PC-3 (cell line): ENCODE data around the gene KTN1. TPM values are rescaled to one million over a fixed set of nuclear protein-coding genes. Genes with fewer than 3 reads are reported as not detected.

Experiments used
- ATAC-seq: fragments of 200-7000 bp; cut with Tn5 transposase; 2 replicates; pipeline ENCODE4 v1.9.1; 2020; ENCODE audit warnings: mild to moderate bottlenecking, moderate library complexity
- BruUV-seq: library from RNA; stranded (reverse); fragments of 400-500 nt; replicated peaks from 2 replicates; lab custom pipeline; 2021; lab: Mats Ljungman, UMichigan
- CTCF ChIA-PET: fragments of 300-600 bp; sonication (Branson Sonifier 250); formaldehyde crosslinking; loops from one replicate; lab custom pipeline; 2022; ENCODE audit warnings: antibody characterized with exemption; lab: Charles Lee
- POLR2A ChIA-PET: fragments of 300-600 bp; sonication (Branson Sonifier 250); formaldehyde crosslinking; loops from one replicate; lab custom pipeline; 2022; ENCODE audit warnings: antibody characterized with exemption; ENCODE audit not compliant: unreplicated experiment; lab: Charles Lee
- DNase-seq: peaks from one replicate; pipeline ENCODE4 v3.0.0-alpha.2; 2015
- H2AFZ ChIP-seq: fragments of 300-600 bp; sonication (generic); 2 replicates; pipeline ENCODE4 v1.6.0; 2016; ENCODE audit warnings: antibody characterized with exemption, low read length
- H3F3A ChIP-seq: fragments of 300-600 bp; sonication (generic); one replicate; pipeline ENCODE4 v1.6.0; 2017; ENCODE audit warnings: antibody characterized with exemption, low read length, control low read depth, mild to moderate bottlenecking; ENCODE audit not compliant: unreplicated experiment
- H3K27ac ChIP-seq: fragments of 300-600 bp; sonication (generic); 2 replicates; pipeline ENCODE4 v1.5.1; 2016; ENCODE audit warnings: mild to moderate bottlenecking, low read length
- H3K27me3 ChIP-seq: fragments of 300-600 bp; sonication (generic); 2 replicates; pipeline ENCODE4 v1.6.1; 2016; ENCODE audit warnings: low read length, mixed read lengths
- H3K36me3 ChIP-seq: fragments of 300-600 bp; sonication (generic); 2 replicates; pipeline ENCODE4 v1.6.1; 2016; ENCODE audit warnings: low read depth, mixed run types, low read length, mixed read lengths
- H3K4me1 ChIP-seq: fragments of 300-600 bp; sonication (generic); 2 replicates; pipeline ENCODE4 v1.5.1; 2016; ENCODE audit warnings: low read length; ENCODE audit not compliant: insufficient read depth
- H3K4me2 ChIP-seq: fragments of 300-600 bp; sonication (generic); 2 replicates; pipeline ENCODE4 v1.6.0; 2016; ENCODE audit warnings: low read length
- H3K4me3 ChIP-seq: fragments of 300-600 bp; sonication (generic); 2 replicates; pipeline ENCODE4 v1.5.1; 2016; ENCODE audit warnings: mild to moderate bottlenecking, low read length, mixed read lengths
- H3K79me2 ChIP-seq: fragments of 300-600 bp; sonication (generic); 2 replicates; pipeline ENCODE4 v1.6.1; 2017; ENCODE audit warnings: low read length, mixed read lengths
- H3K9ac ChIP-seq: fragments of 300-600 bp; sonication (generic); 2 replicates; pipeline ENCODE4 v1.6.0; 2016; ENCODE audit warnings: mild to moderate bottlenecking, low read length
- H3K9me2 ChIP-seq: fragments of 300-600 bp; sonication (generic); replicated peaks from 2 replicates; pipeline ENCODE4 v1.6.1; 2016; ENCODE audit warnings: mixed run types, low read length, mixed read lengths
- H3K9me3 ChIP-seq: fragments of 300-600 bp; sonication (generic); 2 replicates; pipeline ENCODE4 v1.6.1; 2016; ENCODE audit warnings: low read length, mixed read lengths
- H4K20me1 ChIP-seq: fragments of 300-600 bp; sonication (generic); 2 replicates; pipeline ENCODE4 v1.6.1; 2016; ENCODE audit warnings: low read length, mixed read lengths
- CTCF ChIP-seq: fragments of 300-600 bp; sonication (generic); conservative IDR thresholded peaks from 2 replicates; pipeline ENCODE4 v1.5.1; 2017; ENCODE audit warnings: antibody characterized with exemption, low read depth, mild to moderate bottlenecking, low read length
- EZH2 ChIP-seq: fragments of 300-600 bp; sonication (generic); IDR thresholded peaks from one replicate; pipeline ENCODE4 v1.6.1; 2017; ENCODE audit warnings: antibody characterized with exemption, mild to moderate bottlenecking, low read length; ENCODE audit not compliant: unreplicated experiment
- EZH2phosphoT487 ChIP-seq: fragments of 300-600 bp; sonication (generic); IDR thresholded peaks from 2 replicates; pipeline ENCODE4 v1.6.1; 2018; ENCODE audit warnings: mild to moderate bottlenecking, antibody characterized with exemption, low read length, borderline replicate concordance
- intact Hi-C: fragments of 100-400 bp; cut with micrococcal nuclease; formaldehyde crosslinking; loops from 2 replicates; pipeline ENCODE4 v1.9.0; 2023
- total RNA-seq: library from RNA; depleted of rRNA; stranded (reverse); fragments of >200 nt; gene quantifications from 2 replicates; pipeline ENCODE4 v1.2.3, GENCODE V29; 2014

Gene KTN1
- total RNA-seq, 1 experiment from 2014 or later = 251 TPM

GRCh38 chr14:55710506-55711041 lies 130.6 kb downstream of the KTN1 start:
- H3K27me3 ChIP-seq = no peaks in the 10 kb centered on the region
- POLR2A ChIA-PET = no interaction called here
- H3F3A ChIP-seq = no peaks in the 10 kb centered on the region
- H3K4me1 ChIP-seq = peaks cover 17% of the 10 kb centered on the region
- H3K9ac ChIP-seq = no peak overlapping the region
- ATAC-seq (no peak), DNase-seq (no peak)
- TF ChIP-seq EZH2phosphoT487 (no peak), EZH2 (no peak), CTCF (no peak)
- no peaks in the 10 kb centered on the region for H3K9me2 ChIP-seq
- no peaks in the 10 kb centered on the region for H4K20me1 ChIP-seq
- no peaks in the 10 kb centered on the region for H3K79me2 ChIP-seq
- H3K27ac ChIP-seq = no peak overlapping the region
- CTCF ChIA-PET = interaction anchor here (0.6 to 0.8 kb wide), 2 partner anchors 182 to 627 kb away, joined by 3 read pairs; no protein-coding TSS in a partner anchor
- no peak overlapping the region for H3K4me3 ChIP-seq
- no peak overlapping the region for H2AFZ ChIP-seq
- intact Hi-C loops = no loop called here
- no TSS peak for BruUV-seq
- no peaks in the 10 kb centered on the region for H3K36me3 ChIP-seq
- no peak overlapping the region for H3K4me2 ChIP-seq
- no peaks in the 10 kb centered on the region for H3K9me3 ChIP-seq

- no TSS peak for BruUV-seq
- intact Hi-C loops = no loop called here
- Histone ChIP-seq H3F3A (no peaks in the 10 kb centered on the region), H3K27ac (no peak overlapping the region), H3K4me1 (peaks cover 10% of the 10 kb centered on the region), H2AFZ (no peak overlapping the region), H3K9me3 (no peaks in the 10 kb centered on the region), H3K9ac (no peak overlapping the region), H3K36me3 (no peaks in the 10 kb centered on the region), H3K79me2 (no peaks in the 10 kb centered on the region), H3K27me3 (no peaks in the 10 kb centered on the region), H3K9me2 (no peaks in the 10 kb centered on the region), H4K20me1 (no peaks in the 10 kb centered on the region), H3K4me3 (no peak overlapping the region), H3K4me2 (no peak overlapping the region)
- ATAC-seq (peak; percentile 24), DNase-seq (peak; percentile 73)
- ChIA-PET POLR2A (no interaction called here), CTCF (interaction anchor here (0.6 to 0.8 kb wide), 3 partner anchors 182 to 628 kb away, joined by 3 read pairs; no protein-coding TSS in a partner anchor)
- TF ChIP-seq EZH2phosphoT487 (no peak), CTCF (no peak), EZH2 (no peak)
Measured at GRCh38 chr14:55711175-55711811, 131.3 kb downstream of the KTN1 start.

GRCh38 chr14:55712491-55712890 lies 132.5 kb downstream of the KTN1 start:
- H3K9ac ChIP-seq = no peak overlapping the region
- DNase-seq = no peak
- CTCF ChIA-PET = no interaction called here
- no peak overlapping the region for H3K4me2 ChIP-seq
- H3K9me3 ChIP-seq = no peaks in the 10 kb centered on the region
- no peak overlapping the region for H3K27ac ChIP-seq
- no peaks in the 10 kb centered on the region for H3F3A ChIP-seq
- no peak for ATAC-seq
- H3K27me3 ChIP-seq = no peaks in the 10 kb centered on the region
- H2AFZ ChIP-seq = no peak overlapping the region
- no peak overlapping the region for H3K4me3 ChIP-seq
- BruUV-seq = no TSS peak
- TF ChIP-seq EZH2 = no peak
- no peak for TF ChIP-seq CTCF
- TF ChIP-seq EZH2phosphoT487 = no peak
- H3K79me2 ChIP-seq = no peaks in the 10 kb centered on the region
- POLR2A ChIA-PET = no interaction called here
- H3K36me3 ChIP-seq = no peaks in the 10 kb centered on the region
- H3K4me1 ChIP-seq = no peaks in the 10 kb centered on the region
- intact Hi-C loops = no loop called here
- no peaks in the 10 kb centered on the region for H4K20me1 ChIP-seq
- H3K9me2 ChIP-seq = no peaks in the 10 kb centered on the region
